ENCODE results near the gene LRRTM4.

LRRTM4 gene

GRCh38 chr2:77418537-77418936 lies 103.6 kb downstream of the LRRTM4 start:
- Mint-ChIP-seq H3K27me3 (no peaks in the 10 kb centered on the region), H3K4me1 (ENCODE audit: low read depth) (no peaks in the 10 kb centered on the region), H3K4me3 (no peak overlapping the region), H3K36me3 (ENCODE audit: low read depth) (no peaks in the 10 kb centered on the region), H3K27ac (no peak overlapping the region), H3K9me3 (peaks cover 5% of the 10 kb centered on the region)

- Mint-ChIP-seq H3K27me3 (no peaks in the 10 kb centered on the region), H3K4me3 (no peak overlapping the region), H3K36me3 (ENCODE audit: low read depth) (no peaks in the 10 kb centered on the region), H3K9me3 (peaks cover 7% of the 10 kb centered on the region), H3K4me1 (ENCODE audit: low read depth) (no peaks in the 10 kb centered on the region), H3K27ac (no peak overlapping the region)
These were observed 118.0 kb downstream of the LRRTM4 start for GRCh38 chr2:77404189-77404588.

- Mint-ChIP-seq H3K9me3 (peaks cover 7% of the 10 kb centered on the region), H3K27me3 (no peaks in the 10 kb centered on the region), H3K4me1 (ENCODE audit: low read depth) (no peaks in the 10 kb centered on the region), H3K27ac (no peak overlapping the region), H3K4me3 (no peak overlapping the region), H3K36me3 (ENCODE audit: low read depth) (no peaks in the 10 kb centered on the region)
These were observed 123.1 kb downstream of the LRRTM4 start for GRCh38 chr2:77398970-77399600.

DNA sequence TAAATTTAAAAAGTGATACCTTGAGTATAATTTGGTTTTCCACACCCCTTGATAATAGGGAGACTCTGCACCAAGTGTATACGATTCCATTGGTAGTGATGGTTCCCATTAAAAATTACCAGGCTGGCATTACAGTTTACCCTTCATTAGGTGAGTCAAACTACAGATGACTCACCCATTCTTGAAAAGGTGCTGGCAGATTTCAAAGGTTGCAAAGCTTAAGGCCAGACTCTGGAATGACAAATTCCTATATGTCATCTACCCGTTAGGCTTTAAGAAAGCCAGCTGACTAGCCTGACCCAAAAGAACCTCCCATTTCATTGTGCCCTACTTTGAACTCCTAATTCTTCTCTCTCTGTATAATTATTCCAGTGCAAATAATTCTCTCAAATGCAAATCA lies 124.4 kb downstream of the LRRTM4 start:
- Mint-ChIP-seq H3K27me3 (no peaks in the 10 kb centered on the region), H3K27ac (no peak overlapping the region), H3K4me1 (ENCODE audit: low read depth) (no peaks in the 10 kb centered on the region), H3K4me3 (no peak overlapping the region), H3K9me3 (peaks cover 13% of the 10 kb centered on the region), H3K36me3 (ENCODE audit: low read depth) (no peaks in the 10 kb centered on the region)

DNA sequence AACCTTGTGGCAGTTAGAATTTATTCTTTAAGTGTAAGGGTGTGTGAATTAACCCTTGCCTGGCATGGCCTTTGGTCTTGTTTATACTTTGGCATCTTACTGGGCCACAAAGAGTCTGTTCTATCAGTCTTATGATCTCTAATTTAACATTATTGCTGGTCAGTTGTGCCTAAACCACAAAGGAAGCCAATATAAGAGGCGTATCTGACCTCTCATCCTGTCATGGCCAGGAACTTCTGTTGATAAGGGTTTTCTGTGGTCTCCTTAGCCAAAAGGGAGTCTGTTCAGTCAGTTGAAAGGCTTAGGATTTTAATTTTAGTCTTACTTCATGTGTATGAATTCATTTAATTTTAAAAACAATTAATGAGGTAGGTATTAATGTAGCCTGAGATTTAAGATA lies 127.2 kb downstream of the LRRTM4 start:
- Mint-ChIP-seq H3K9me3 (peaks cover 20% of the 10 kb centered on the region), H3K4me3 (no peak overlapping the region), H3K4me1 (ENCODE audit: low read depth) (no peaks in the 10 kb centered on the region), H3K27me3 (no peaks in the 10 kb centered on the region), H3K36me3 (ENCODE audit: low read depth) (no peaks in the 10 kb centered on the region), H3K27ac (no peak overlapping the region)

DNA sequence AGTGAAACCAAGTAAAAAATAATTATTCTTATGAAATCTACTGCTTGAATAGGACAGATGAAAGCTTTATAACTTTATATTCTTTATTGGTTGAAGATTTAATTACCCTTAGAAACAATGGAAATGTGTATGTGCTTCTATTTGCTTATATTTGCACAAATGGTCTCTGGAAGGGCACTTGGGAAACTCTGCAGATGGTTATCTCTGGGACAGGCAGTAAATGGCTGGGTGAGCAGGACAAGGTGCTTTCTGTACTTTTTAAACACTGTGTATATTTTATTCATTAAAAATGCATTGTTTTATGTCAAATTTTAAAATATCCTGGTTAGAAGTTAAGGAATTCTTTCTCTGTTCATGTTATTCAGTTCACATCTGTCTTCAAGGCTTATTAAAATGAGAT lies 131.1 kb downstream of the LRRTM4 start:
- no peaks in the 10 kb centered on the region for H3K4me1 Mint-ChIP-seq (ENCODE audit: low read depth)
- no peaks in the 10 kb centered on the region for H3K36me3 Mint-ChIP-seq (ENCODE audit: low read depth)
- no peak overlapping the region for H3K4me3 Mint-ChIP-seq
- no peaks in the 10 kb centered on the region for H3K27me3 Mint-ChIP-seq
- H3K27ac Mint-ChIP-seq, result no peak overlapping the region
- H3K9me3 Mint-ChIP-seq, result peaks cover 19% of the 10 kb centered on the region

DNA sequence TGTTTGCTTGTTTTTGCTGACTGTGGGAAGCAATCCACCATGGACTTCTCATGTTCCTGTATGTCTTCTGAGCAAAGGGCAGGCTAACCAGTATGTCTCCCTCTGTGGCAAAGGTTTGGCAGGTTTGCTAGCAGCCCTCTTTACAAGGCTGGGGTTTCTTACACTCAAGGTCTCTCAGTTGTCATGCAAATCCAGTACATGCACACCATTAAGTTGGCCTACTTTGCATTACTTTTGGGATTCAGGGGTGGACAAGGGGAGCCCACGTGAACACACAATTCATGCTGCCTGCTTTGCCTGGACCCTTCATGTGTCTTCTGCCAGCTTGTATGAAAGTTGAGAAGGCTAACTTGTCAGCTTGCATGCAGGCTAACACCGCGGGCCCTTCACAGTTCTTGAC lies 134.9 kb downstream of the LRRTM4 start:
- Mint-ChIP-seq H3K27ac (no peak overlapping the region), H3K36me3 (ENCODE audit: low read depth) (no peaks in the 10 kb centered on the region), H3K4me1 (ENCODE audit: low read depth) (no peaks in the 10 kb centered on the region), H3K4me3 (no peak overlapping the region), H3K9me3 (peaks cover 11% of the 10 kb centered on the region), H3K27me3 (no peaks in the 10 kb centered on the region)

- Mint-ChIP-seq H3K36me3 (ENCODE audit: low read depth) (no peaks in the 10 kb centered on the region), H3K9me3 (peaks cover 12% of the 10 kb centered on the region), H3K4me1 (ENCODE audit: low read depth) (no peaks in the 10 kb centered on the region), H3K4me3 (no peak overlapping the region), H3K27ac (no peak overlapping the region), H3K27me3 (no peaks in the 10 kb centered on the region)
These were observed 149.5 kb downstream of the LRRTM4 start for GRCh38 chr2:77372636-77373035.

DNA sequence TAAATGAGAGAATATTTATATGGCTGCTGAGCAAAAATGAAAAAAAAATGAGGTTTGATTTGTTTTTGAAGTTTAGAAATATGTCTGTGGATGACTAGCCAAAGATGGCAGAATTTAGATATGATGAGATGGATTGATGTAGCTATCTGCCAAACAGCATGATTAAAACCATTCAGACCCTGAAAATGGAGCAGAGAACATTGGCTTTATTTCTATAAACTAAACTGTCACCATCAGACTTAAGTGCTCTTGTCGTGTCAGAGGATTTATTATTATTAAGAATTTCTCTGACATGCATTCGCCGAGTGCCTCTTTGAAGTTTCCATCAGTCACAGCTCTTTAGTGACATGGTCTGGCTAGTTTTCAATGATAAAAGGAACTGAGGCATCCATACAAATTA lies 151.7 kb downstream of the LRRTM4 start:
- Mint-ChIP-seq H3K4me1 (ENCODE audit: low read depth) (no peaks in the 10 kb centered on the region), H3K36me3 (ENCODE audit: low read depth) (no peaks in the 10 kb centered on the region), H3K4me3 (no peak overlapping the region), H3K27me3 (no peaks in the 10 kb centered on the region), H3K9me3 (peaks cover 17% of the 10 kb centered on the region), H3K27ac (no peak overlapping the region)

- no peak overlapping the region for H3K4me3 Mint-ChIP-seq
- no peaks in the 10 kb centered on the region for H3K36me3 Mint-ChIP-seq (ENCODE audit: low read depth)
- no peaks in the 10 kb centered on the region for H3K4me1 Mint-ChIP-seq (ENCODE audit: low read depth)
- H3K27me3 Mint-ChIP-seq, result no peaks in the 10 kb centered on the region
- no peak overlapping the region for H3K27ac Mint-ChIP-seq
- H3K9me3 Mint-ChIP-seq, result peaks cover 13% of the 10 kb centered on the region
These were observed 158.9 kb downstream of the LRRTM4 start for GRCh38 chr2:77363277-77363676.

DNA sequence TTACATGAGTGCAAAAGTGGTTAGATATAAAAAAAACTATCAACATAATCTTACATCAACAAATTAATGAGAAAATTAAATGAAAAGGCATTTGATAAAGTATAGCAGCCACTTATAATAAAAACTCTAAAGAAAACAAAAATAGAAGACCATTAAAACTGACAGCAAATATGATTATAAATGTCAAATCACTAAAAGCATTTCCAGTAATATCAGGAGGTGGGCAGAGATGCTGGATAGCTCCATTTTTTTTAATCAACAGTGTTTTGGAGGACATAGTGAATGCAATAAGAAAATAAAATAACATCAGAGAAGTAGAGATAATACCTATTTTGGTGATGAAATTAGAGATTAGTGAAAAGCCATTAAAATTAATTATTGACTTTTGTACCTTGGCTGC lies 173.4 kb downstream of the LRRTM4 start:
- Mint-ChIP-seq H3K4me1 (ENCODE audit: low read depth) (no peaks in the 10 kb centered on the region), H3K4me3 (no peak overlapping the region), H3K9me3 (peaks cover 7% of the 10 kb centered on the region), H3K27me3 (no peaks in the 10 kb centered on the region), H3K27ac (no peak overlapping the region), H3K36me3 (ENCODE audit: low read depth) (no peaks in the 10 kb centered on the region)

GRCh38 chr2:77336013-77336412 lies 186.2 kb downstream of the LRRTM4 start:
- Mint-ChIP-seq H3K27ac (no peak overlapping the region), H3K4me1 (ENCODE audit: low read depth) (no peaks in the 10 kb centered on the region), H3K27me3 (no peaks in the 10 kb centered on the region), H3K36me3 (ENCODE audit: low read depth) (no peaks in the 10 kb centered on the region), H3K9me3 (peaks cover 22% of the 10 kb centered on the region), H3K4me3 (no peak overlapping the region)

DNA sequence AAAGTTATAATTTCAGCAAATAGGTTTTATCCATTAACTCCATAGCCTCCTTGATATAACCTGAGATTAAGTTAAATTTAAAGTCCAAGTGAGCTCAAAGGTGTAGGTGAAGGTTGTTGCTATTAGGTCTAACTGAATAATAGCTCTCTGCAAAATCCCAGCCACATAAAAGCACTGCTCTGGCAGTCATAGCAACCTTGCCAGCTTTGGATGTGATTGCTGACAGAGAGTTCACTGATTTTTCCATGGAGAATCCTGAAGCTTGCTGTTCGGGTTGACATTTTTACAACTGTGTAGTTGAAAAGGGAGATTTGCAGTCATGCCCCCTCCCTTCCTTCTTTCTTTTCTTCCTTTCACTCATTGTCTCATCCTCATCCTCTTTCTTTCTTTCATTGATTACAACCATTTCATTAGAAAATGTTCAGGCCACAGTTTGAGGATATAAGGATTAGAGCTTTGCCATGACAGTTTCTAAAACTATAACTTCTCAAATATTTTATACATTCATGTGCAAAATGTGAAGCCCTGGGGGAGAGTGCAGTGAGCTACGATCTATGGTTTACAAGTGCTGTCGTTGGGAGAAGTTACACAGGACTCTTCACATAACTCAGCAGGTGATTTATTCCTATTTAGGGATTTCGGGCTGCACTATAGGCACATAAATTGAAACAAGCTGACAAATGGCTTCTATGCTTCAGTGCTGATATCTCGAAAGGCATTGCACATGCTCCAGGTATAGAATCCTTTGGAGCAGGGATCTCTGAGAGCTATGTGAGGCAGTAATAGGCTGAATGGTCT lies 193.8 kb downstream of the LRRTM4 start:
- Mint-ChIP-seq H3K4me3 (no peak overlapping the region), H3K9me3 (peaks cover 25% of the 10 kb centered on the region), H3K27me3 (no peaks in the 10 kb centered on the region), H3K27ac (no peak overlapping the region), H3K4me1 (ENCODE audit: low read depth) (no peaks in the 10 kb centered on the region), H3K36me3 (ENCODE audit: low read depth) (no peaks in the 10 kb centered on the region)

- Mint-ChIP-seq H3K4me1 (ENCODE audit: low read depth) (no peaks in the 10 kb centered on the region), H3K36me3 (ENCODE audit: low read depth) (no peaks in the 10 kb centered on the region), H3K27ac (no peak overlapping the region), H3K4me3 (no peak overlapping the region), H3K9me3 (peaks cover 18% of the 10 kb centered on the region), H3K27me3 (no peaks in the 10 kb centered on the region)
These were observed 196.8 kb downstream of the LRRTM4 start for GRCh38 chr2:77325395-77325794.

GRCh38 chr2:77322431-77322830 lies 199.7 kb downstream of the LRRTM4 start:
- Mint-ChIP-seq H3K36me3 (ENCODE audit: low read depth) (no peaks in the 10 kb centered on the region), H3K4me1 (ENCODE audit: low read depth) (no peaks in the 10 kb centered on the region), H3K9me3 (peaks cover 12% of the 10 kb centered on the region), H3K4me3 (no peak overlapping the region), H3K27ac (no peak overlapping the region), H3K27me3 (no peaks in the 10 kb centered on the region)

DNA sequence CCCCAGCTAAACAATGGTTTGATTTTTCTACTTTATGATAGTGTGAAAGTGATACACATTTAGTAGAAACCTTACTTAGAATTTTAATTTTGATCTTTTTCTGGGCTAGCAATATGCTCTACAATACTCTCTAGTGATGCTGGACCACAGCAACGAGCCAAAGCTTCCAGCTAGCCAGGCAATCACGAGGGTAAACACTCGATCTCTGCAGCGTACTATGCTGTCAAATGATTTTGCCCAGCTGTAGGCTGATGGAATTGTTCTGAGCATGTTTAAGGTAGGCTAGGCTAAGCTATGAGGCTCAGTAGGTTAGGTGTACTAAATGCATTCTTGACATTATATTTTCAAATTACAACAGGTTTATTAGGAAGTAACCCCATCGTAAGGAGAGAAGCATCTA lies 207.5 kb downstream of the LRRTM4 start:
- H3K27ac Mint-ChIP-seq, result no peak overlapping the region
- H3K4me1 Mint-ChIP-seq (ENCODE audit: low read depth), result no peaks in the 10 kb centered on the region
- H3K27me3 Mint-ChIP-seq, result no peaks in the 10 kb centered on the region
- H3K4me3 Mint-ChIP-seq, result no peak overlapping the region
- no peaks in the 10 kb centered on the region for H3K36me3 Mint-ChIP-seq (ENCODE audit: low read depth)
- H3K9me3 Mint-ChIP-seq, result peaks cover 18% of the 10 kb centered on the region
